OCI-LY3 (cell line): ENCODE measurements around the gene RBMS3.

ENCODE experiments used
- EZH2phosphoT487 ChIP-seq: fragments of 200-600 bp; shearing (Covaris generic); IDR thresholded peaks from 2 replicates; pipeline ENCODE4 v1.6.1; 2018; ENCODE audit warnings: antibody characterized with exemption, mixed run types, low read depth
- TF ChIP-seq, protein P1 (sequence below): fragments of 200-600, 300-600 bp; sonication (generic); IDR thresholded peaks from 2 replicates; pipeline ENCODE4 v1.5.1; 2014; ENCODE audit warnings: antibody characterized with exemption, low read length, low read depth

DNA sequence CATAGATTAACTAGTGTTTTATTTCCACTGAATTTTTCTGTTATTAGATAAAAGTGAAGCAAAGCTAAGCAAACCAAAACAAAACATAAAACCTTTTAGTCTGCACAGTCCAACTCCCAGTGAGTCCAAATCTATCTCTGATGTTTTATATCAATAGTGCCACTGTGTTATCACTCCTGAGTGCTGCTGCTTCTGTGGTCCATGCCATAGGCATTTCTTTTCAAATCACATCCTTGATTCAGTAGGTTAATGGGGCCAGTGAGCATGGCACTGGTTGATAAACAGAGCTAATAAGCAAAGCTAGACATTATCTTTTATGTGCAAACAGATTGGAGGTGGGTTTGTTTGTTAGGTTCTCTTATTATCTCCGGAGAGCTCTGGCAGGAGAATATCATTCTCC, 30.0 kb downstream of the RBMS3 start:
- TF ChIP-seq, protein P1, sequence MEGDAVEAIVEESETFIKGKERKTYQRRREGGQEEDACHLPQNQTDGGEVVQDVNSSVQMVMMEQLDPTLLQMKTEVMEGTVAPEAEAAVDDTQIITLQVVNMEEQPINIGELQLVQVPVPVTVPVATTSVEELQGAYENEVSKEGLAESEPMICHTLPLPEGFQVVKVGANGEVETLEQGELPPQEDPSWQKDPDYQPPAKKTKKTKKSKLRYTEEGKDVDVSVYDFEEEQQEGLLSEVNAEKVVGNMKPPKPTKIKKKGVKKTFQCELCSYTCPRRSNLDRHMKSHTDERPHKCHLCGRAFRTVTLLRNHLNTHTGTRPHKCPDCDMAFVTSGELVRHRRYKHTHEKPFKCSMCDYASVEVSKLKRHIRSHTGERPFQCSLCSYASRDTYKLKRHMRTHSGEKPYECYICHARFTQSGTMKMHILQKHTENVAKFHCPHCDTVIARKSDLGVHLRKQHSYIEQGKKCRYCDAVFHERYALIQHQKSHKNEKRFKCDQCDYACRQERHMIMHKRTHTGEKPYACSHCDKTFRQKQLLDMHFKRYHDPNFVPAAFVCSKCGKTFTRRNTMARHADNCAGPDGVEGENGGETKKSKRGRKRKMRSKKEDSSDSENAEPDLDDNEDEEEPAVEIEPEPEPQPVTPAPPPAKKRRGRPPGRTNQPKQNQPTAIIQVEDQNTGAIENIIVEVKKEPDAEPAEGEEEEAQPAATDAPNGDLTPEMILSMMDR: no peak
- no peak for TF ChIP-seq EZH2phosphoT487
